ENCODE data around the gene OCA2. TPM values are rescaled to one million over a fixed set of nuclear protein-coding genes. Genes with fewer than 3 reads are reported as not detected.

OCA2 gene
- total and polyA plus RNA-seq, 2 of the 13 experiments (the other 11 are each of a cell fraction or from before 2014, with no cell fraction given) = 0.02 to 0.05 TPM

DNA sequence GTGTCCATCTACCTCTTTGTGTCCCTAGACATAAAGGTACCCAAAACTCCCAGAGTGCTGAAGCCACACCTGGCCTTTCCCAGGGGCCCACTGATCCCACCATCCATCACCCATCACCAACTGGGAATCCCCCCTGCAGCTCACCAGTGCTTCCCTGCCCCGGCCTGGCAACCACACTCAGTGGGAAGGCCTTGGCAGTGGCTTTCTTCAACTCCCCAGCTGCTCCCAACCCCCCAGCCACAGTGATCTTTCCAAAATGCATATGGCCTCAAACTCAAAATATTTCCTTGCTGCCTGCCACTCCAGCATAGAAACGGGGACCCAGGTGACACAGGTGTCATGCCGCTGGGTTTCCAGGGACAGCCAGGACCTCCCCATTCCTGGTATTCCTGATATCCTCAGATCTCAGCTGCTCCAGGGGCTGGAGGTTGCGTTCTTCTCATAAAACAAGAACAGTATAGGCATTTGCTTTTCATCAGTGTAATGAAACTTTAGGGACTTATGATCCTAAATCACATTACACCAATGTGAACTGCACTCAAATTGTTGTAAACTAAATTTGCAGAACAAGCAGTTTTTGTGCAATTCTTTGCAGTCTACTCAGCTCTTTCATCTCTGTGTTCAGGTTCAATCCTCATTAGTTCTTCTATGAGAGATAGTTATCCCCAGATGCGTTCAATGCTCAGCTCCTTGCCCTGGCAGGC is 1.3 kb downstream of the OCA2 start:
- Histone ChIP-seq H3K4me2 (ENCODE audit: low read depth, low read length) (no peak overlapping the region), H3K36me3 (replicated peaks in 1 of 2; ENCODE audit: control insufficient read depth in 1 of 2, insufficient read depth in 2 of 2, low read length in 2 of 2) (no peaks in the 10 kb centered on the region), H3K27me3 (ENCODE audit: control insufficient read depth in 1 of 2, insufficient read depth in 2 of 2, low read length in 2 of 2) (peaks cover 12 to 82% of the 10 kb centered on the region in 2 experiments; a peak in 4 of 5 replicates), H3K4me1 (ENCODE audit: insufficient read depth, low read length) (peaks cover 37% of the 10 kb centered on the region), H3K4me3 (replicated peaks in 1 of 3; ENCODE audit: insufficient read depth in 1 of 3, low read depth in 2 of 3, low read length in 3 of 3) (no peak overlapping the region), H3K79me2 (ENCODE audit: insufficient read depth, low read length) (no peaks in the 10 kb centered on the region), H4K20me1 (ENCODE audit: insufficient read depth, low read length) (no peaks in the 10 kb centered on the region), H3K27ac (ENCODE audit: extremely low read length, insufficient read depth, low read length) (no peak overlapping the region), H2AFZ (ENCODE audit: low read length) (no peak overlapping the region), H3K9me3 (ENCODE audit: low read length) (no peaks in the 10 kb centered on the region), H3K9ac (ENCODE audit: insufficient read depth, low read depth, low read length) (no peak overlapping the region)
- TF ChIP-seq MAFK (conservative IDR thresholded peaks at IDR 0.05 in 1 of 2, IDR thresholded peaks at IDR 0.05 in 1 of 2; ENCODE audit: low read length in 2 of 2) = peak; percentile 74 to 84
- TF ChIP-seq MAFF (IDR thresholded peaks at IDR 0.05; ENCODE audit: low read depth, low read length) = peak; percentile 81
- no peak for TF ChIP-seq MED8 (CRISPR knock-in tag; IDR thresholded peaks at IDR 0.05; ENCODE audit: insufficient replicate concordance)
- WGBS (ENCODE audit: low lambda C conversion rate) = 21% methylated on average over 5 of the region's 5 CpGs
- ChIA-PET CTCF (ENCODE audit: low intra/inter-chr PET ratio, low total read pairs) (no interaction called here), POLR2A (no interaction called here)
- intact Hi-C loops (cut with micrococcal nuclease; ENCODE audit: unreplicated experiment) = loop anchor here (1.0 kb wide), 1 partner anchor 12 kb away; no protein-coding TSS in a partner anchor
- DNase-seq (ENCODE audit: low spot score) = no peak
- FAIRE-seq = no peak
- in situ Hi-C loops (cut with HindIII; ENCODE audit: extremely low pct_ligation_motif_present, low pct_unique_long_range_greater_than_20kb) = no loop called here
- no peak for ATAC-seq
- no TSS peak for BruUV-seq (replicated peaks)

GRCh38 chr15:28096670-28097431 is 2.3 kb downstream of the OCA2 start:
- Histone ChIP-seq H3K27ac (ENCODE audit: extremely low read length, insufficient read depth, low read length) (no peak overlapping the region), H3K36me3 (replicated peaks in 1 of 2; ENCODE audit: control insufficient read depth in 1 of 2, insufficient read depth in 2 of 2, low read length in 2 of 2) (no peaks in the 10 kb centered on the region), H3K4me1 (ENCODE audit: insufficient read depth, low read length) (peaks cover 37% of the 10 kb centered on the region), H3K27me3 (ENCODE audit: control insufficient read depth in 1 of 2, insufficient read depth in 2 of 2, low read length in 2 of 2) (peaks cover 12 to 75% of the 10 kb centered on the region in 2 experiments; a peak in 4 of 5 replicates), H3K4me2 (ENCODE audit: low read depth, low read length) (peak overlapping the region; percentile 98), H2AFZ (ENCODE audit: low read length) (no peak overlapping the region), H3K9ac (ENCODE audit: insufficient read depth, low read depth, low read length) (no peak overlapping the region), H4K20me1 (ENCODE audit: insufficient read depth, low read length) (no peaks in the 10 kb centered on the region), H3K9me3 (ENCODE audit: low read length) (peaks cover under 1% of the 10 kb centered on the region; the same call in 1 of the 2 replicates), H3K79me2 (ENCODE audit: insufficient read depth, low read length) (no peaks in the 10 kb centered on the region), H3K4me3 (replicated peaks in 1 of 3; ENCODE audit: insufficient read depth in 1 of 3, low read depth in 2 of 3, low read length in 3 of 3) (peak overlapping the region; percentile 56 to 74 (median 60); a peak in 5 of 6 replicates)
- ChIA-PET POLR2A (no interaction called here), CTCF (ENCODE audit: low intra/inter-chr PET ratio, low total read pairs) (no interaction called here)
- DNase-seq (ENCODE audit: low spot score) (no peak), ATAC-seq (0 out of 3 replicates have a peak, but pooled peaks have one; percentile 2), FAIRE-seq (no peak)
- intact Hi-C loops (cut with micrococcal nuclease; ENCODE audit: unreplicated experiment) = no loop called here
- BruUV-seq (replicated peaks) = no TSS peak
- TF ChIP-seq MTA3 (CRISPR knock-in tag; IDR thresholded peaks at IDR 0.05) (no peak), MYC (CRISPR knock-in tag; IDR thresholded peaks at IDR 0.05; ENCODE audit: borderline replicate concordance) (no peak), DNMT1 (CRISPR knock-in tag; IDR thresholded peaks at IDR 0.05) (peak; percentile 40; the same call in 1 of the 2 replicates)
- TF ChIP-seq, protein P1, sequence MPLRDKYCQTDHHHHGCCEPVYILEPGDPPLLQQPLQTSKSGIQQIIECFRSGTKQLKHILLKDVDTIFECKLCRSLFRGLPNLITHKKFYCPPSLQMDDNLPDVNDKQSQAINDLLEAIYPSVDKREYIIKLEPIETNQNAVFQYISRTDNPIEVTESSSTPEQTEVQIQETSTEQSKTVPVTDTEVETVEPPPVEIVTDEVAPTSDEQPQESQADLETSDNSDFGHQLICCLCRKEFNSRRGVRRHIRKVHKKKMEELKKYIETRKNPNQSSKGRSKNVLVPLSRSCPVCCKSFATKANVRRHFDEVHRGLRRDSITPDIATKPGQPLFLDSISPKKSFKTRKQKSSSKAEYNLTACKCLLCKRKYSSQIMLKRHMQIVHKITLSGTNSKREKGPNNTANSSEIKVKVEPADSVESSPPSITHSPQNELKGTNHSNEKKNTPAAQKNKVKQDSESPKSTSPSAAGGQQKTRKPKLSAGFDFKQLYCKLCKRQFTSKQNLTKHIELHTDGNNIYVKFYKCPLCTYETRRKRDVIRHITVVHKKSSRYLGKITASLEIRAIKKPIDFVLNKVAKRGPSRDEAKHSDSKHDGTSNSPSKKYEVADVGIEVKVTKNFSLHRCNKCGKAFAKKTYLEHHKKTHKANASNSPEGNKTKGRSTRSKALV (CRISPR knock-in tag; IDR thresholded peaks at IDR 0.05) = peak; percentile 34; the same call in 1 of the 2 replicates
- WGBS (ENCODE audit: low lambda C conversion rate) = 68% methylated on average over 6 of the region's 72 CpGs
- in situ Hi-C loops (cut with HindIII; ENCODE audit: extremely low pct_ligation_motif_present, low pct_unique_long_range_greater_than_20kb) = no loop called here

Measured in HepG2 (cell line).